NCI-H2196 treated with DMSO at 0.1 percent for 48 hours (cell line): ENCODE results near the gene ANKRD63.

Experiments used
- DNase-seq: peaks from one replicate; lab custom pipeline; 2025; ENCODE audit not compliant: unreplicated experiment; lab: John Stamatoyannopoulos, UW

ANKRD63 gene

GRCh38 chr15:40282869-40283614 is at the start of gene ANKRD63:
TSS of gene ANKRD63 (minus strand) at chr15:40283064. CDS start at chr15:40282586, 478 bp downstream.
- DNase-seq: no peak

- DNase-seq: no peak
These were observed 49.4 kb upstream of the ANKRD63 start for GRCh38 chr15:40332113-40332781.

GRCh38 chr15:40331637-40332036 is 48.8 kb upstream of the ANKRD63 start:
- no peak for DNase-seq

- no peak for DNase-seq
These were observed 48.2 kb upstream of the ANKRD63 start for GRCh38 chr15:40331026-40331425.

GRCh38 chr15:40330368-40330836 is 47.5 kb upstream of the ANKRD63 start:
- DNase-seq: no peak

- no peak for DNase-seq
These were observed 46.9 kb upstream of the ANKRD63 start for GRCh38 chr15:40329804-40330203.

GRCh38 chr15:40328751-40329150 is 45.9 kb upstream of the ANKRD63 start:
- no peak for DNase-seq

- no peak for DNase-seq
These were observed 45.3 kb upstream of the ANKRD63 start for GRCh38 chr15:40328176-40328575.

GRCh38 chr15:40327457-40327856 is 44.6 kb upstream of the ANKRD63 start:
- no peak for DNase-seq

GRCh38 chr15:40325700-40326099 is 42.8 kb upstream of the ANKRD63 start:
- DNase-seq: no peak

- no peak for DNase-seq
These were observed 42.3 kb upstream of the ANKRD63 start for GRCh38 chr15:40325188-40325587.

GRCh38 chr15:40323953-40324937 is 41.4 kb upstream of the ANKRD63 start:
- no peak for DNase-seq

- DNase-seq: peak; percentile 47
These were observed 40.5 kb upstream of the ANKRD63 start, which contains the start of gene INAFM2 for GRCh38 chr15:40323239-40323952. TSS of gene INAFM2 (plus strand) at chr15:40323692. CDS start at chr15:40324056, 364 bp downstream.

- no peak for DNase-seq
These were observed 39.8 kb upstream of the ANKRD63 start for GRCh38 chr15:40322531-40323238.

- DNase-seq: no peak
These were observed 38.1 kb upstream of the ANKRD63 start for GRCh38 chr15:40320931-40321371.

- no peak for DNase-seq
These were observed 37.5 kb upstream of the ANKRD63 start for GRCh38 chr15:40320409-40320808.

- no peak for DNase-seq
These were observed 34.7 kb upstream of the ANKRD63 start for GRCh38 chr15:40317580-40317979.

- DNase-seq: no peak
These were observed 34.1 kb upstream of the ANKRD63 start for GRCh38 chr15:40316931-40317330.

GRCh38 chr15:40314723-40315276 is 31.9 kb upstream of the ANKRD63 start:
- no peak for DNase-seq
